GM21360 (cell line): Measurements from ENCODE around the gene NFIL3.

Experiments
- ATAC-seq: cut with Tn5 transposase; IDR thresholded peaks from one replicate; pipeline ENCODE4 v1.9.1; 2021; ENCODE audit warnings: mild to moderate bottlenecking, moderate library complexity; ENCODE audit not compliant: unreplicated experiment

NFIL3 gene

GRCh38 chr9:91361291-91362050 lies 62.2 kb downstream of the NFIL3 start, which contains the start of gene AUH:
Gene AUH (minus strand): TSS chr9:91361918. CDS start chr9:91361889, 29 bp downstream.
- peak; percentile 80 for ATAC-seq

GRCh38 chr9:91360551-91361290 lies 62.9 kb downstream of the NFIL3 start:
- no peak for ATAC-seq

- no peak for ATAC-seq
Observed at GRCh38 chr9:91359734-91360470, 63.7 kb downstream of the NFIL3 start.

- no peak for ATAC-seq
Observed at GRCh38 chr9:91359083-91359482, 64.5 kb downstream of the NFIL3 start.
